ENCODE results near the gene ANKRD33. TPM values are rescaled to one million over a fixed set of nuclear protein-coding genes. Genes with fewer than 3 reads are reported as not detected.

ANKRD33 gene
- polyA plus RNA-seq, 4 donors, result 0.22 to 0.53 (median 0.36) TPM; not detected in 1

DNA sequence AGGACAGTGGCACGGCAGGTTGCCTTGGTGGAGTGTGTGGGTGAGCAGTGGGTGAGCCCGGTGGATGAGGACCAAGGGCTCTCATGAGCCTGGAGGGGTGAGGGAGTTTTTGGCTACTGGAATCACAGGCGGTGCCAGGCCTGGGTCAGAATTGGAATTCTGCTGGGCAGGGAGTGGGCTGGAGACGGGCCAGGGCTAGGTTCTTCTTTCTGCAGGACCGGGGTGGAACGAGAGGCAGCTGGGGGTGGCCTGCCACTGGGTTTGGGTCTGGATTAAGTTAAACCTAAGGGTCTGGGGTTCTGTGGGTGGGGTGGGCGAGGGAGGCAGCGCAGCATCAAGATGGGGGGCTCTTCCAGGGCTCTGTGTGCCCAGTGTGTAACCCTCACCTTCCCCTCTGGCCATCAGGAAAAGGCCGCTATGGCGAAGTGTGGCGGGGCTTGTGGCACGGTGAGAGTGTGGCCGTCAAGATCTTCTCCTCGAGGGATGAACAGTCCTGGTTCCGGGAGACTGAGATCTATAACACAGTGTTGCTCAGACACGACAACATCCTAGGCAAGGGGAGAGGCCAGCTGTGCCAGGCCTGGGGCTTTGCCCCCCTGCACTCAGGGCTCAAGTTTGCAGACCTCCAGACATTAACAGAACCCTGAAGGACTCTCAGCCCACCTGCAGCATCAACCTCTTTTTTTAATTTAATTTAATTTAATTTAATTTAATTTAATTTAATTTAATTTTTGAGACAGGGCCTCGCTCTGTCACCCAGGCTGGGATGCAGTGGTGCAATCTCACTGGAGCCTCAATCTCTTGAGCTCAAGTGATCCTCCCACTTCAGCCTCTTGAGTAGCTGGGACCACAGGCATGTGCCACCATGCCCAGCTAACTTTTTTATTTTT, 26.4 kb downstream of the ANKRD33 start:
- no peak for DNase-seq (ENCODE audit: low read depth in 4 of 4, low spot score in 3 of 4)

DNA sequence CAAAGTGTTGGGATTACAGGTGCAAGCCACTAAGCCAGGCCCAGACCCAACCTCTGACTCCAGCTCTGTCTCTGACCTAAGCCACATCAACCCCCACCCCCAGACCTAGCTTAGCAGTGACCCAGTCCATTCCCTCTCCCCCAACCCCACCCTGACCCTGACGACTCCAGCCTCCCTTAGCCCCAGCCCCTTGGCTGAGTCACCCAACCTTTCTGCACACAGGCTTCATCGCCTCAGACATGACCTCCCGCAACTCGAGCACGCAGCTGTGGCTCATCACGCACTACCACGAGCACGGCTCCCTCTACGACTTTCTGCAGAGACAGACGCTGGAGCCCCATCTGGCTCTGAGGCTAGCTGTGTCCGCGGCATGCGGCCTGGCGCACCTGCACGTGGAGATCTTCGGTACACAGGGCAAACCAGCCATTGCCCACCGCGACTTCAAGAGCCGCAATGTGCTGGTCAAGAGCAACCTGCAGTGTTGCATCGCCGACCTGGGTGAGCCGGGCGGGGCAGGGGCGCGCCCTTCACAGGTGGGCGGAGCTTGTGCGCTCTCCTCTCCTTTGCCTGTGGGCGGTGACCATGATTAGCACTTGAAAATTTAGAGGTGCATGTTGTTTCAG, 27.2 kb downstream of the ANKRD33 start:
- no peak for DNase-seq (ENCODE audit: low read depth in 4 of 4, low spot score in 3 of 4)

DNA sequence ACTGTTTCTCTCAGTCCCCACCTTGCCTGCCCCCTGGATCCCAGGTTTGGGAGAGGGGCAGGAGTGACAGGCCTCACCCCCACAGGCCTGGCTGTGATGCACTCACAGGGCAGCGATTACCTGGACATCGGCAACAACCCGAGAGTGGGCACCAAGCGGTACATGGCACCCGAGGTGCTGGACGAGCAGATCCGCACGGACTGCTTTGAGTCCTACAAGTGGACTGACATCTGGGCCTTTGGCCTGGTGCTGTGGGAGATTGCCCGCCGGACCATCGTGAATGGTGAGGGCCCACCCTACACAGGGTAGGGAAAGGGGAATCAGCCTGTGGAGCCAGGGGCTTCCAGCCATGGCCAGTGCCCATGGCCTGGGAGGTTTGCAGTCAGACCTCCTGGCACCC, 28.0 kb downstream of the ANKRD33 start:
- DNase-seq (ENCODE audit: low read depth in 4 of 4, low spot score in 3 of 4), result no peak

DNA sequence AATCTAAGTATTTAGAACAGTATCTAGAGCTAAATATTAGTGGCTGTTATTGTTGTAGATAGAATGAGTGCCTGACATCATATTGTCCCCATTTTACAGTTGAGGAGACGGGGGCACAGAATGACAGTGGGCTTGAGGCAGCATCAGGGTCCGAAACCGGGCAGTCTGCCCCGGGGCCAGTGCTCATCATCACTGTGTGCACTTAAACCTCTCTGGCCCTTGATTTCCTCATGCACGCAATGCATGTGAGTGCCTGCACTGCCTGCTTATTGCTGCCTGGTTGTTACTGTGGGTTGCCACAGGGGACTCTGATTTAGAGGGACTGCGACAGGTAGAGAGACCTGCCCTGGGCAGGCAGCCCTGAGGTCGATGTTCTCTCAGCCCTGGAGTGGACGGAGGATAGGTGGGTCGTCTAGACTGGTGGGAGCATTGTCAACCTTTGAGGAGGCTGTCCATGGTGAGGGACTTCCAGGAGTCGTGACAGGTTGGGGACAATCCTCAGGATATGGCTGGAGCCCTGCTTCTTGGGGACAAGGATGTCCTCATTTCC, 29.2 kb downstream of the ANKRD33 start:
- no peak for DNase-seq (ENCODE audit: low read depth in 4 of 4, low spot score in 3 of 4)

DNA sequence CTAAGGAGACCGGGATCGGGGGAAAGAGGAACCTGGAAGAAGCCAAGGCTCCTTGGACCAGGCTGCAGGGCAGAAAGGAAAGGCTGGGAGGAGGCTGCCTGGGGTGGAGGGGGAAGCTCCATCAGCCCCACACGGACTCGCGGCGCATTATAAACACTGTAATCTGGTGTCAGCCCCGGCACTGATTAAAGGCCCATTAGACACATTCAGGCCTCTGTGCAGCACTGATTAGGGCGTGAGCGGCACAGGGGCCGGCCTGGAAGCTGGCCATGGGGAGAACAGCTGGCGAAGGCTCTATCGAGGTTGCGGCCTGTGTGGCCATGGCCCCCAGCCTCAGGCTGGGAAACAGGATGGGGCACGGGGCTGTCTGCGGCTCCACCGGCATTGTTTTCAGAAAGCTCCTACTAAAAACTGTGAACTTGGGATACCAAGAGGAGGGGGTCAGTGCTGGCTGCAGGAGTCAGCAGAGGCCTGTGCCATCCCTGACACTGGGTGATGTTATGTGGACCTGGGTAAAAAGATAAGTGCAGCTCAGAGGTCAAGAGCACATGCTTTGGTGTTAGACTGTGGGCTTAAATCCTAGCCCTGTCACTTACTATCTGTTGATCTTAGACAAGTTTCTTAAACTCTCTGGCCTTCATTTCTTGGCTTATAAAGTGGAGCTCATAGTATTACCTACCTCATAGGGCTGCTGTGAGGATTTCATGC, 30.0 kb downstream of the ANKRD33 start:
- no peak for DNase-seq (ENCODE audit: low read depth in 4 of 4, low spot score in 3 of 4)

DNA sequence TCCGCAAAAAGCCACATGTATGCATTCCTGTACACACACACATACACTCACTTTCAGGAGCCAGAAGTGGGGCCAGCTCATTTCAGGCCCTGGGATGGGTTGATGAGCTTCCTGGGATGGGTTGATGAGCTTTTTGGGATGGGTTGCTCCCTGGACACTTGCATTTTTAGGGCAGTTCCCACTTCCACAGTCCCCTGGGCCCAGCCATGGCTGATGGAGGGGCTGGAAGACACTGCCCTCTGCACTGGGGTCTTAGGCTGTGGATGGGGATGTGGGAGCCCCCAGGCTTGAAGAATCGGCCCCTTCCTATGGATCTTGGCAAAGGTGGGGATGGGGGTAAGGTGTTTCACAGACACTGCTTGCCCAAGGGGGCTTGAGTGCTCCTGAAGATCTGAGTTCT, 32.1 kb downstream of the ANKRD33 start:
- DNase-seq (ENCODE audit: low read depth in 4 of 4, low spot score in 3 of 4), result no peak

DNA sequence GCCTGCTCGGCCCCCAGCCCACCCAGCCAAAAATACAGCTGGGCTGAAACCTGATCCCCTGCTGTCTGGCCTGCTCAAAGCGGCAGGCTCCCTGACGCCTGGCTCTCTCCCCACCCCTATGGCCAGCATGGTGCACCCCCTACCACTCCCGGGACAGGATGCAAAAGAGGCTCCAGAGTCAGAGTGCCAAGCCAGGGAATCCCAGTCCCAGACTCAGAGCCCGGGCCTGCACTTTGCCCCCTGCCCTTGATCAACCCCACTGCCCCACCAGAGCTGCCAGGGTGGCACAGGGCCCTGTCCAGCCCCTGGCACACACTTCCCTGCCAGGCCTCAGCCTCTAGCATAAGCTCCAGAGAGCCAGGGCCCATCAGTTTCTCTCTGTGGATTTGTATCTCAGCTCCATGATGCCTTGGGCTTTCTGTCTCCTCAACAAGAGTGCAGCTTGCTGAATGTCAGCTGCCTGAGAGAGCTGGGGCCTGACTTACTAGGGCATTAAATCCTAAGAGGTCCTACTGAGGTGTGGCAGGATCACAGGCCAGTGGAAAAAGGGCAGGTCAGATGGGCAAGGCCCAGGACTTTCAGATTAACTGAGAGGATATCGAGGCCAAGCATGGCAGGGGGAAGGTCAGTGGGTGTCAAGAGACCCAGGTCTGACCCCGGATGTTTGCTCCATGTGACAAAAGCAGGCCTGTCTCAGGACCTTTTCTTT, 33.3 kb downstream of the ANKRD33 start:
- DNase-seq (ENCODE audit: low read depth in 4 of 4, low spot score in 3 of 4), result no peak

DNA sequence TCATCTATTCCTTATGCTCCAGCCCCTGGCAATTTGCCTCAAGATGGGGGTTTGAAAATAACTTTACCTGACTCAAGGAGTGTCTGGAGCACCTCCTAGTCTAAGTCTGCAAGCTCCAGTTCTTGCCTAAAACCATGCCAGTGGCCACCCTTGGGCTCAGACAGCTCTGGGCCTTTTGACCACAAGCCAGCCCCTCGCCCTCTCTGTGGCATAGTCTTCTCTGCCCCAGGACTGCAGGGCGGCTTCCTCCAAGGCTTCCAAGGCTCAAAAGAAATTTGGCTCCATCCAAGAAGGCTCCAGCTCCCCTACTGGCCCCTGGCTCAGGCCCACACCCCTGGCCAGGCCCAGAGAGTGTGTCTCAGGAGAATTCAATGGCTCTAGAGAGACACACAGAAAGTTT, 34.2 kb downstream of the ANKRD33 start:
- no peak for DNase-seq (ENCODE audit: low read depth in 4 of 4, low spot score in 3 of 4)

DNA sequence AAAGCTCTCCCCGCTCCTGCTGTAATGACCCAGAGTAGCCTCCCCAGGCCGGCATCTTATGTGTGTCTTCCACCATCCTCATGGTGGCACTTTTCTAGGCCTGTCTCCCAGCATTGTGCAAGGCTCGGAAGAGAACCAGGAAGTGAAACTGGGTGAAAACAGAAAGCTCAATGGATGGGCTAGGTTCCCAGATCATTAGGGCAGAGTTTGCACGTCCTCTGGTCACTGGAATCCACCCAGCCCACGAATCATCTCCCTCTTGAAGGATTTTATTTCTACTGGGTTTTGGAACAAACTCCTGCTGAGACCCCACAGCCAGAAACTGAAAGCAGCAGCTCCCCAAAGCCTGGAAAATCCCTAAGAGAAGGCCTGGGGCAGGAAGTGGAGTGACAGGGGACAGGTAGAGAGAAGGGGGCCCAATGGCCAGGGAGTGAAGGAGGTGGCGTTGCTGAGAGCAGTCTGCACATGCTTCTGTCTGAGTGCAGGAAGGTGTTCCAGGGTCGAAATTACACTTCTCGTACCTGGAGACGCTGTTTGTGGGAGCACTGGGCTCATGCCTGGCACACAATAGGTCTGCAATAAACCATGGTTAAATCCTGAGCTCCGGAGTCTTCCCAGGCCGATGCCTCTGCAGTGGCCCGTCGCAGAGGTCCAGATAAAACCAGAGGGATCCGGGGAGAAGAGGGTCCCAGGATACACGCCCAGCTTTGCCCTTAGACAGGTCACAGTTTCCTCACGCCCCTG, 35.0 kb downstream of the ANKRD33 start:
- no peak for DNase-seq (ENCODE audit: low read depth in 4 of 4, low spot score in 3 of 4)

DNA sequence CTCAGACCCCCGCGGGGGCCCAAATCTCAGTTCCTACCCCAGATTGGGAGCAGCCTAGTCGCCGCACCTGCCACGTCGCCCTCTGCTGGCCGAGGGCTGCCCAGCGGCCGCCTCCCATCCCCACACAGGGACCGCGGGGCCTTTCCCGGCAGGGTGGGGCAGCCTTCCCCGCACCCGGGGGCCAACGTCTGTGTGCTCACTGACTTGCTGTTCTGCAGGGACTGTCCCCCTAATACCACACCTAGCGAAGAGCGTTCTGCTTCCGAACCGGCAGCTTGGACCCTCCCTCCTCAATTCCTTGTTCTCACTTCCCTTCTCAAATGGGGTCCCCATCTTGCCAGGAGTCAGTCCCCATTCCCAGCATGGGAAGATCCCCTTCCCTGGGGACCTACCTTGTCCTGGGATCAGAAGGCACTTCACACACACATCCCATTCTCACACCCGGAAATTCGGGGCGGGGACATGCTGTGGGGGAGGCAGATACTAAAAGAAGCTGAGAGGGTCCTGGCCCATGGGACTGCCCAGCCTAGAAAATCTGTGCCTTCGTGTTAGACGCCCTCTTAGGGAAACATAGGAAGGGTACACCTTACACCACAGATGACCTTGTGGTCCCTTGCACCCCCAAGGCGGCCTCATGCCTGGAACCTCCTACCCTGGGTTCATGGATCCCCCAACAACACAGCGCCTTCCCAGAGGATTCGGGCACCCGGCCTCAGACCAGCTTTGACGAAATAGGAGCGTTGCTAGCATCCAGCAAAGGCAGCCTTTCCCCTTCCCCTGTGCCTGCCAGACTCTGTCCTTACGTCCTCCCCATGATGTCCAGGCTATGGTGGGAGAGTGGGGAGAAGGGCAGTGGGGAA, 35.8 kb downstream of the ANKRD33 start:
- DNase-seq (ENCODE audit: low read depth in 4 of 4, low spot score in 3 of 4), result no peak

DNA sequence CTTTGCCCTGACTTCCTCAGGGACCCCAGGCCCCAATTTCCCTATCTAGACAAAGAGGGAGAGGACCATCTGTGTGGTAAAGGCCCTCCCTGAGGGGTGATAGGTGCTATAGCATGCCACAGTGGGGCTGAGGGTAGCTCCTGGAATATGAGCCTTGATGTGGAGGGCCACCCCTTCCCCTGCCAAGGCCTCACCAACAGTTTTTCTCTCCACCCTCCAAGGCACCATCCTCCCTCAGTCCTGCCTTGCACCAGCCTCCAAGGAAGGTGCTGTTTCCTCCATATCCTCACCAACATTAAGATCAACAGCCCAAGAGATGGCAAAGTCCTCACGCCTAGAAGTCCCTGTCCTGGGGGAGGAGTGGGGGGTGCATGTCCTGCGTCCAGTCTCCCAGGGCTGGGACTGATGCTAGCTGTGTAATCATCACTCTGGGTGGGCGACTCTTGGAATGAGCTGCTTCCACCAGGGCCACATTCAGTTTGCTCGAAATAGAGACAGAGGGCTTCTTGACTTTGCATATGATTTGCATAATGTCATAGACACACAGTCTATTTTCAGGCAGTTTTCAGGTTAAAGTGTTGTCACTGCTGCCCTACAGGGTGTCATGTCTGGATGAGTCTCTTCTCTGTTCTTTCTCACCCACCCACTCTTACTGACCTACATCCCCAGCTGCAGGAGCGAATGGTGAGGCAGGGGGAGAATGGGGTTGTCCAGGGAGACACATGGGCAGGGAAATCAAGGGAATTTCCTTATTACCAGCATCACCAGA, 36.8 kb downstream of the ANKRD33 start:
- DNase-seq (ENCODE audit: low read depth in 4 of 4, low spot score in 3 of 4), result no peak

DNA sequence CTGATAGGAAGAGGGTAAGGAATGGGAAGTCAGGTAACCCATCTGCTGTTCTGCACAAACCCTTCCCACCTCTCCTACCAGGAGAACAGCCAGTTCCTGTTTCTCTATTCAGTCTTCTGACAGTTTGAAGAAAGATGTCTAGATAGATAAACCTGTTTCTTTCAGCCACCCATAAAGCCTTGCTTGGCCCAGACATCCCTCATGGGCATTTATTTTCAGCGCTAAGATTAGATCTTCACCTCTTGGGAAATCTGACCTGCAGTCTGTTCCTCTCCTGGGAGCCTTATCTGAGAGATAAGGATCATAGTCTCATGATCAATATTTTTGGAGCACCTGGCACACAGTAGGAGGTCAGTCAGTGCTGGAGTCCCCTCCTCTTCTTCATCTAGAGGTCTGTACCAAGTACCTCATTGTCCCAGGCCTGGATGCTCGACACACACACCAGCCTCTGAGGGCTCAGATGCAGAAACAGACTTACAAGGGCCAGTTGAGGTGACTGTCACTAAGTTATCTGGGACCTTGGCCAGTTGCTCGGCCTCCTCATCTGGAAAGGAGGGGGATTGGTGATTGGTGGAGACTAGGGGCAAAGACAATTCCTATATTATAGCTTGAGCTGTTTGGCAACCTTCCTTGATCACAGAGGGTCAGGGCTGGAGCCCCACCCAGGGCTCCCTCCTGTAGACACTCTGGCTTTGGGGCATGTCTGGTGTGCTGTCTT, 37.6 kb downstream of the ANKRD33 start:
- DNase-seq (ENCODE audit: low read depth in 4 of 4, low spot score in 3 of 4), result no peak

DNA sequence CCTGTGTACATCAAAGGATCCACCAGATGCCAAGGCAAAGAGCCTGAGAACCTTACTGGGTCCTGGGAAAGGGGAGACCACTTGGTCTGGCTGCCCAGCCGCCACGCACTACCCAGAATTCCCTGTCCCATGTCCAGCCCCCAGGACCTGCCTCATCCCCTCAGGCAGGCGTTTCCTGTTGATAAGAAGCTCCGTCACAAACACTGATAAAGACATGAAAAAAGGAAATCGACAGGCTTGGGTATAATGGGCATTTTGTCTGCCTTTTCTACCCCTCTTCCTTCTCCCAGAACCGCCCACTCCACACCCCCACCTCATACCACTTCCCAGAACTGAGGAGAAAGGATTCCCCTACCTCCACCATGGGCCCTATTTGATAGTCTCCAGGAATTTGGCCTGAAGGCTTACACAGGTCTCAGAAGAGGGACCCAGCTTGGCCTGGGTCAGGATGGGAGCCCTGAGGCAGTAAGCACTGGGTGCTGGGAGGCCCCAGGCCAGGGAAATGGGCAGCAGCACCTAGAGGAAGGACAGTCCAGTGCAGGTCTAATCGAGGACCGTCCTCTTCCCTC, 38.2 kb downstream of the ANKRD33 start:
- DNase-seq (ENCODE audit: low read depth in 4 of 4, low spot score in 3 of 4), result no peak

DNA sequence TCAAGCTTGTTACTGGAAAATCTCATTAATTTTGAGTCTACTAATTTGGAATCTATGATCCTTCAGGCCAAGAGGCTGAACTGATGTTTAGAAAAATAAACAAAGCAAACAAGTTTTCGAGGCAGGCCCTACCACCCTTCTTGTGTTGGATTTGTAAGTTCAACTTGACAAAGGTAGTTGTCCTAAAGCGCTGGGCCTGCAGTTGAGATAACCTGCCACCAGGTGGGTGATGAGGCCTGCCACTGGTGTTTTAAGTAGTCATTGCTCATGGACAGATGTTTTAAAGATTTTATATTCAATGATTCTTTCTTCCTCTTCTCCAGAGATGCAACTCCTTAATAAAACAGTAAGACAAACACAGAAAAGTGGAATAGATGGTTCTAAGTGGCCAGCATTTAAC, 38.8 kb downstream of the ANKRD33 start:
- DNase-seq (ENCODE audit: low read depth in 4 of 4, low spot score in 3 of 4), result no peak

DNA sequence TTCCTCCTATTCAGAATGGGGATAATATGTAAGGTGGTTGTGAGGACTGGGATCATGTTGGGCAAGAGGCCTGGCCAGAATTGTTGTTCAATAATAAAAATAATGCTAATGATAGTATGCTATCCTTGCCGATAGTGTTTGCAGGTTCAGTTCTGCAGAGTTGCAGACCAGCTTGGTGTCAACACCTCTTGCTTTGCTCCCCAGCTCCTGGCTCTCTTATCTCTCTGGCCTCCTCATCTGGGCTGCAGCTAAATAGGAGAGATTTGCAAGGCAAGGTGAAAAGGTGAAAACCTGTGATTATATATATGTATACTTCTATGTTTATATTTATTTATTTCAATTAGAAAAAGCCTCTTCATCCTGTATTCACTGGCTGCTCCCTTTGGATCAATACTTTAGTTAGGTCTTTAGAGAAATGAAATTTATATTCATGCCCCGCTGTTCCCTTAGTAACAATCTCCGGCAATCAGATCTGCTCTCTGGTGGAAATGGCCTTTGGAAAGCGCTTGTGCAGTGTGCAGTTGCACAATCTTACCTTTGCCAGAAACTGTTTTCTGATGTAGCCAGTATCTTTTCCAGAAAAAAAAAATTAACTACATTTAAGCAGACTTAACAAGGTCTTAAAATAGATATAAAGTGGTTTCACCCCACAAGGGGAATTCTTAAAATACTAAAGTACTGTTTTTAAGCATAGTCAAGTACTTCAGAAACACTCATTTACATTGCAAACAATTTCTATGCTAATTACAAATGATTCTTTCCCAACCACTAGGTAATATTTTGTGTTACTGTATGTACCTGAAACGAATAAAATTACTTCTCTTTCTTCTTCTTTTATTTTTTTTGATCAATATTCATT, 44.5 kb downstream of the ANKRD33 start:
- DNase-seq (ENCODE audit: low read depth in 4 of 4, low spot score in 3 of 4), result no peak

DNA sequence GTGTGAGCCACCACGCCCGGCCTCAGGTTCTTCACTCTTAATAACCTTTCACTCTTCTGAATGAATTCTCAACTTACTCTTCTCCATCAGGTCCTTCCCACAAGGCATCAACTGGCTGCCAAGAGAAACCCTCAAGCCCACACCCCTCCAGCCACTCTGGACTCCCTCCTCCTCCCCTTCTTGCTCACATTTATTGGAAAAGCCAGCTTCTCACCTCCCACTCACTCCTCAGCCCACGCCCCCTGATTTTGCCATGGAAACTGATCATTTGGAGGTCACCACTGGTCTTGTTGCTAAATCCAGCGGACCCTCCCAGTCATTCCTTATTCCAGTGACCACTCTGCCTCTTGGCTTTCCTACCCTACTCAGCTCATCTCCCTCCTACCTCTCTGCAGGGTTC, 46.2 kb downstream of the ANKRD33 start:
- no peak for DNase-seq (ENCODE audit: low read depth in 4 of 4, low spot score in 3 of 4)
